ENCODE results near the gene EZH1.
"Not testable (repeated sequence)": the region's sequence is repeated elsewhere in the genome, so short reads cannot be mapped to it uniquely, and the experiment has no call there.

Gene EZH1

GRCh38 chr17:42667088-42667951, 77.5 kb downstream of the EZH1 start:
- Histone ChIP-seq H3K9ac (no peak overlapping the region), H3K4me2 (peak overlapping the region in 3 of 11 experiments; percentile 18 to 39 (median 23); a peak in 4 of 22 replicates), H3K4me3 (no peak overlapping the region), H4K20me1 (peaks cover 23 to 62% (median 33%) of the 10 kb centered on the region in 11 experiments; a peak in 19 of 22 replicates), H3K27me3 (peaks cover 32 to 38% (median 37%) of the 10 kb centered on the region in 11 experiments), H3K9me3 (replicated peaks in 1 of 11) (no peaks in the 10 kb centered on the region), H3K36me3 (peaks cover 52 to 89% (median 66%) of the 10 kb centered on the region in 11 experiments), H3K27ac (no peak overlapping the region), H3K4me1 (peaks cover 0 to 25% (median 12%) of the 10 kb centered on the region in 10 experiments; a peak in 15 of 20 replicates)
- no peak for TF ChIP-seq Cebpa-rat (IDR thresholded peaks at IDR 0.05)

GRCh38 chr17:42666126-42666525, 78.7 kb downstream of the EZH1 start:
- H3K9me3 ChIP-seq (replicated peaks in 1 of 11); H3K9ac ChIP-seq; H3K4me3 ChIP-seq; H3K27ac ChIP-seq; H3K4me2 ChIP-seq: not testable (repeated sequence)
- Histone ChIP-seq H3K36me3 (peaks cover 45 to 89% (median 55%) of the 10 kb centered on the region in 11 experiments), H4K20me1 (peaks cover 13 to 50% (median 21%) of the 10 kb centered on the region in 11 experiments; a peak in 19 of 22 replicates), H3K27me3 (peaks cover 20 to 26% (median 25%) of the 10 kb centered on the region in 11 experiments), H3K4me1 (peaks cover 0 to 22% (median 9%) of the 10 kb centered on the region in 10 experiments; a peak in 15 of 20 replicates)

- no peak for TF ChIP-seq Cebpa-rat (IDR thresholded peaks at IDR 0.05)
- H3K27ac ChIP-seq: no peak overlapping the region
- peaks cover 41 to 86% (median 51%) of the 10 kb centered on the region in 11 experiments for H3K36me3 ChIP-seq
- H4K20me1 ChIP-seq: peaks cover 8 to 45% (median 16%) of the 10 kb centered on the region in 11 experiments; a peak in 19 of 22 replicates
- H3K9ac ChIP-seq: no peak overlapping the region
- H3K9me3 ChIP-seq (replicated peaks in 1 of 11): no peaks in the 10 kb centered on the region
- H3K4me3 ChIP-seq: no peak overlapping the region
- H3K27me3 ChIP-seq: peaks cover 15 to 20% (median 20%) of the 10 kb centered on the region in 11 experiments
- H3K4me2 ChIP-seq: no peak overlapping the region
- H3K4me1 ChIP-seq: peaks cover 0 to 20% (median 5%) of the 10 kb centered on the region in 10 experiments; a peak in 11 of 20 replicates
Observed at GRCh38 chr17:42665581-42666001, 79.2 kb downstream of the EZH1 start.

- Histone ChIP-seq H3K4me2 (peak overlapping the region in 5 of 11 experiments; percentile 17 to 68 (median 40); a peak in 7 of 22 replicates), H3K27ac (no peak overlapping the region), H3K9ac (no peak overlapping the region), H3K4me3 (no peak overlapping the region), H4K20me1 (peaks cover 0 to 4% (median 0%) of the 10 kb centered on the region in 11 experiments; a peak in 1 of 22 replicates), H3K4me1 (peaks cover 12 to 23% (median 16%) of the 10 kb centered on the region in 10 experiments; a peak in 19 of 20 replicates), H3K9me3 (replicated peaks in 1 of 11) (peaks cover 0 to 8% (median 0%) of the 10 kb centered on the region in 11 experiments; a peak in 3 of 22 replicates), H3K36me3 (peaks cover 9 to 41% (median 18%) of the 10 kb centered on the region in 11 experiments; a peak in 19 of 22 replicates), H3K27me3 (no peaks in the 10 kb centered on the region)
- TF ChIP-seq Cebpa-rat (IDR thresholded peaks at IDR 0.05): no peak
Observed at GRCh38 chr17:42660692-42661345, 84.0 kb downstream of the EZH1 start.

- H3K4me3 ChIP-seq: peak overlapping the region in 8 of 10 experiments; percentile 64 to 87 (median 71); a peak in 10 of 20 replicates
- H4K20me1 ChIP-seq; H3K9me3 ChIP-seq (replicated peaks in 1 of 11); H3K27me3 ChIP-seq; H3K27ac ChIP-seq: not testable (repeated sequence)
- H3K9ac ChIP-seq: peak overlapping the region in 3 of 11 experiments; percentile 76 to 79 (median 79); a peak in 5 of 22 replicates
- peaks cover 13 to 28% (median 21%) of the 10 kb centered on the region in 10 experiments; a peak in 19 of 20 replicates for H3K4me1 ChIP-seq
- peak overlapping the region; percentile 87 to 100 (median 98); a peak in 18 of 22 replicates for H3K4me2 ChIP-seq
- peaks cover 4 to 32% (median 14%) of the 10 kb centered on the region in 11 experiments; a peak in 12 of 22 replicates for H3K36me3 ChIP-seq
Observed at GRCh38 chr17:42659932-42660274, 84.9 kb downstream of the EZH1 start.

GRCh38 chr17:42659079-42659931, 85.5 kb downstream of the EZH1 start, which contains the start of gene TUBG2:
Gene TUBG2 (plus strand): TSS chr17:42659284. CDS start chr17:42659504, 220 bp downstream.
- Histone ChIP-seq H3K9ac (peak within 1 kb of the TSS; percentile 66 to 81 (median 76)), H3K4me3 (peak within 1 kb of the TSS; percentile 59 to 87 (median 70)), H3K4me2 (peak within 1 kb of the TSS; percentile 87 to 100 (median 98)), H3K4me1 (peaks cover 13 to 28% (median 21%) of the 10 kb centered on the region in 10 experiments; a peak in 19 of 20 replicates), H3K9me3 (replicated peaks in 1 of 11) (peaks cover 0 to 8% (median 0%) of the 10 kb centered on the region in 11 experiments; a peak in 3 of 22 replicates), H3K27ac (peak within 1 kb of the TSS in 10 of 11 experiments; percentile 1 to 64 (median 48); a peak in 17 of 22 replicates), H4K20me1 (no peaks in the 10 kb centered on the region), H3K36me3 (peaks cover 4 to 28% (median 14%) of the 10 kb centered on the region in 11 experiments; a peak in 12 of 22 replicates), H3K27me3 (0 out of 22 replicates have a peak, but pooled peaks cover 0 to 1% (median 0%) of the 10 kb centered on the region in 11 experiments)
- no peak for TF ChIP-seq Cebpa-rat (IDR thresholded peaks at IDR 0.05)

- Histone ChIP-seq H4K20me1 (no peaks in the 10 kb centered on the region), H3K9ac (no peak overlapping the region), H3K4me3 (no peak overlapping the region), H3K4me1 (peaks cover 13 to 28% (median 21%) of the 10 kb centered on the region in 10 experiments; a peak in 19 of 20 replicates), H3K4me2 (peak overlapping the region in 5 of 11 experiments; percentile 87 to 100 (median 98); a peak in 3 of 22 replicates), H3K9me3 (replicated peaks in 1 of 11) (peaks cover 0 to 8% (median 0%) of the 10 kb centered on the region in 11 experiments; a peak in 3 of 22 replicates), H3K27me3 (peaks cover 0 to 8% (median 0%) of the 10 kb centered on the region in 11 experiments; a peak in 1 of 22 replicates), H3K27ac (no peak overlapping the region), H3K36me3 (peaks cover 0 to 17% (median 6%) of the 10 kb centered on the region in 11 experiments; a peak in 10 of 22 replicates)
- no peak for TF ChIP-seq Cebpa-rat (IDR thresholded peaks at IDR 0.05)
Observed at GRCh38 chr17:42657824-42658588, 86.8 kb downstream of the EZH1 start.

Measured in BLaER1 treated with 17β-estradiol and CSF1 and Interleukin-3, amounts not matched to agents 10 nM and 100 nM (cell line).